ENCODE data around the gene GSTM3. TPM values are rescaled to one million over a fixed set of nuclear protein-coding genes. Genes with fewer than 3 reads are reported as not detected.

The GSTM3 gene
- total and polyA plus RNA-seq, 10 of the 15 experiments (the other 5 are each of a cell fraction or from before 2014, with no cell fraction given): not detected

- 19% methylated on average over 2 of the region's 2 CpGs for WGBS (ENCODE audit: insufficient coverage, insufficient replicate concordance, low lambda C conversion rate, missing lambda C conversion rate)
These were observed 41.0 kb upstream of the GSTM3 start for GRCh38 chr1:109781806-109782205.

More at GRCh38 chr1:109781806-109782205, 41.0 kb upstream of the GSTM3 start:
- Histone ChIP-seq H3K79me2 (ENCODE audit: control insufficient read depth, insufficient read depth, low read length) (no peaks in the 10 kb centered on the region), H3K9ac (ENCODE audit: control insufficient read depth, insufficient read depth, low read length) (no peak overlapping the region), H3K4me2 (ENCODE audit: control insufficient read depth, insufficient read depth) (no peak overlapping the region), H3K4me1 (ENCODE audit: control insufficient read depth, insufficient read depth, low read length) (no peaks in the 10 kb centered on the region), H3K27ac (ENCODE audit: control insufficient read depth, insufficient read depth) (no peak overlapping the region), H4K20me1 (ENCODE audit: control insufficient read depth, insufficient read depth) (no peaks in the 10 kb centered on the region), H3K9me3 (replicated peaks; ENCODE audit: control insufficient read depth, insufficient read depth, low read length) (peaks cover 5% of the 10 kb centered on the region), H3K36me3 (ENCODE audit: control insufficient read depth in 2 of 2, insufficient read depth in 2 of 2, low read length in 1 of 2) (no peaks in the 10 kb centered on the region), H2AFZ (ENCODE audit: control insufficient read depth, low read depth, low read length) (no peak overlapping the region), H3K4me3 (no peak overlapping the region), H3K27me3 (replicated peaks in 1 of 2; ENCODE audit: control insufficient read depth in 2 of 2, insufficient read depth in 2 of 2, low read length in 1 of 2) (no peaks in the 10 kb centered on the region; a peak in 1 of 4 replicates)
- BruUV-seq (replicated peaks): no TSS peak
- ATAC-seq (no peak), DNase-seq (ENCODE audit: low read depth, low spot score) (no peak), FAIRE-seq (no peak)
- in situ Hi-C loops (cut with MboI): no loop called here
- RAD21 ChIA-PET (ENCODE audit: unreplicated experiment): interaction anchor here (1.3 to 14.8 kb wide), 3 partner anchors 8 to 229 kb away, joined by 3 to 390 read pairs (median 4); partner anchors contain the start of gene AHCYL1
- TF ChIP-seq BHLHE40 (IDR thresholded peaks at IDR 0.05; ENCODE audit: borderline replicate concordance in 1 of 2, low read depth in 2 of 2, low read length in 1 of 2) (no peak), SKIL (IDR thresholded peaks at IDR 0.05; ENCODE audit: low read depth, poor library complexity, severe bottlenecking) (no peak)
- CTCF ChIA-PET: interaction anchor here (0.6 to 27.2 kb wide), 8 partner anchors 9 to 198 kb away, joined by 3 to 759 read pairs (median 3); partner anchors contain the start of gene AHCYL1
- intact Hi-C loops (cut with micrococcal nuclease; ENCODE audit: unreplicated experiment): no loop called here
- SMC1A ChIA-PET (ENCODE audit: uncharacterized antibody, unreplicated experiment): interaction anchor here (0.7 to 23.1 kb wide), 4 partner anchors 9 to 201 kb away, joined by 3 to 431 read pairs (median 5); partner anchors contain the start of gene AHCYL1
- POLR2A ChIA-PET: no interaction called here

All from GM12878 (cell line).